ENCODE measurements around the gene DPF3. TPM values are rescaled to one million over a fixed set of nuclear protein-coding genes. Genes with fewer than 3 reads are reported as not detected.

DPF3 gene
- total RNA-seq, 1 donor from 2014 or later = 1.3 TPM

- H3K4me3 Mint-ChIP-seq = no peak overlapping the region
- peaks cover 11% of the 10 kb centered on the region for H3K36me3 Mint-ChIP-seq (ENCODE audit: low read depth)
- H3K27me3 Mint-ChIP-seq (ENCODE audit: low read depth) = no peaks in the 10 kb centered on the region
- H3K27ac Mint-ChIP-seq (ENCODE audit: unreplicated experiment) = no peak overlapping the region
- no peak for DNase-seq (ENCODE audit: low read depth, low spot score)
- no peaks in the 10 kb centered on the region for H3K4me1 Mint-ChIP-seq
- H3K9me3 Mint-ChIP-seq = peaks cover 16% of the 10 kb centered on the region
- no peak for TF ChIP-seq CTCF (conservative IDR thresholded peaks at IDR 0.05)
Measured at GRCh38 chr14:72758420-72758819, 135.5 kb downstream of the DPF3 start.

DNA sequence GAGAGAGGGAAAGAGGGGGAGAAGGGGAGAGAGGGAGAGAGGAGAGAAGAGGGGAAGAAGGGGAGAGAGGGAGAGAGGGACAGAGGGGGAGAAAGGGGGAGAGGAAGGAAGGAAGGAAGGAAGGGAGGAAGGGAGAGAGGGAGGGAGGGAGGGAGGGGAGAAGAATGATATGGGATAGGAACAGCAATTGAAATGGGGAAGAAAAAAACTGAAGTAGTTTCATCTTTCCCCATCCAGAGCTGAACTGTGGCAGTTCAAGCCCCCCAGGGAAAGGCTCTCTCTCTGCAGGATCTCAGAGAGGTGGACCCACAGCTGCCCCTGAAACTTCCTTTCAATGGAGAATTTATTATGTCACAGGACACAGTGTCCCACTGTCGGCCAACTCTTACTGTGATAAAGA lies 136.9 kb downstream of the DPF3 start:
- no peak overlapping the region for H3K4me3 Mint-ChIP-seq
- no peak for DNase-seq (ENCODE audit: low read depth, low spot score)
- no peak for TF ChIP-seq CTCF (conservative IDR thresholded peaks at IDR 0.05)
- peaks cover 16% of the 10 kb centered on the region for H3K9me3 Mint-ChIP-seq
- peaks cover 11% of the 10 kb centered on the region for H3K36me3 Mint-ChIP-seq (ENCODE audit: low read depth)
- no peaks in the 10 kb centered on the region for H3K27me3 Mint-ChIP-seq (ENCODE audit: low read depth)
- no peak overlapping the region for H3K27ac Mint-ChIP-seq (ENCODE audit: unreplicated experiment)
- no peaks in the 10 kb centered on the region for H3K4me1 Mint-ChIP-seq

DNA sequence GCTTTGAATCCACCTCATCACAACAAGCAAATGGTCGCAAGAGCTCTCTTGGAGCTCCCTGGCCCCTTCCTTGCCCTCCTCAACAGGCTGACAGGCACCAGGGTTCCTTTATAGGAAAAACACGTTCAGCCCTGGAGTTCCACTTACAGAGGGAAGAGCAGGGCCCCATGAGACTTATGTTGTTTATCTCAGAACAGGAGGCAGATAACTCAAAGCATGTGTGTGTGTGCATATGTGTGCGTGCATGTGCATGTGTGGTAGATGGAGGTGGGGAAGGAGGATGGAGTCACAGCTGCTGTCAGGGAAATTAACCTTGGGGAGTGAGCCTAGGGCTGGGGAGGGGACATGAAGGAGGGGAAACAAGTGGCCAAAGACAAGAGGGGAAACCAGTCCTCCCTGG lies 138.1 kb downstream of the DPF3 start:
- H3K9me3 Mint-ChIP-seq = peaks cover 16% of the 10 kb centered on the region
- no peak for DNase-seq (ENCODE audit: low read depth, low spot score)
- no peak overlapping the region for H3K4me3 Mint-ChIP-seq
- H3K36me3 Mint-ChIP-seq (ENCODE audit: low read depth) = peaks cover 11% of the 10 kb centered on the region
- H3K4me1 Mint-ChIP-seq = no peaks in the 10 kb centered on the region
- H3K27me3 Mint-ChIP-seq (ENCODE audit: low read depth) = no peaks in the 10 kb centered on the region
- no peak for TF ChIP-seq CTCF (conservative IDR thresholded peaks at IDR 0.05)
- no peak overlapping the region for H3K27ac Mint-ChIP-seq (ENCODE audit: unreplicated experiment)

DNA sequence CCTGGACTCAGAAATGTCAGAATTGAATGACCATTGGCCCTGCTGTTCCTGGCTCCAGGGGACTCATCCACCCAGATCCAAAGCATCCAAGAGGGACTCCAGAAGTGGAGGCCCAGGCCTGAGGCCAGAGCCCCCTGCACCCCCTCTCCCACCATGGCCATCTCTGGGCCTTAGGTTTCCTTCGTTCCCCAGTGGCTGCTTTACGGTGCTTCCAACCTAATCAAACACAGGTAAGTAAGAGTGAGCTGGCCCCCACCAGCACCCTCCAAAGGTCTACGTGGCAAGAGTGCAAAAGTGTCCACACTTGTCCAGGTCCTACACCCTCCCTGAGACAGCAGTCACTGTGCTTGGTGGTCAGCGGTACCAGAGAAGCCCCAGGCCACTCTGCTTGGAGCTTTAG lies 139.0 kb downstream of the DPF3 start:
- Mint-ChIP-seq H3K9me3 (peaks cover 14% of the 10 kb centered on the region), H3K4me3 (no peak overlapping the region), H3K4me1 (no peaks in the 10 kb centered on the region), H3K27me3 (ENCODE audit: low read depth) (no peaks in the 10 kb centered on the region), H3K36me3 (ENCODE audit: low read depth) (peaks cover 11% of the 10 kb centered on the region), H3K27ac (ENCODE audit: unreplicated experiment) (no peak overlapping the region)
- no peak for DNase-seq (ENCODE audit: low read depth, low spot score)
- TF ChIP-seq CTCF (conservative IDR thresholded peaks at IDR 0.05) = no peak

- TF ChIP-seq CTCF (conservative IDR thresholded peaks at IDR 0.05) = no peak
- Mint-ChIP-seq H3K36me3 (ENCODE audit: low read depth) (peaks cover 7% of the 10 kb centered on the region), H3K27ac (ENCODE audit: unreplicated experiment) (no peak overlapping the region), H3K27me3 (ENCODE audit: low read depth) (no peaks in the 10 kb centered on the region), H3K4me3 (no peak overlapping the region), H3K9me3 (peaks cover 9% of the 10 kb centered on the region), H3K4me1 (no peaks in the 10 kb centered on the region)
- no peak for DNase-seq (ENCODE audit: low read depth, low spot score)
Measured at GRCh38 chr14:72753879-72754400, 140.0 kb downstream of the DPF3 start.
